G401.6 (cell line): ENCODE measurements around the gene ITIH6.

Source experiments
- FAIRE-seq: peaks from 2 replicates; lab custom pipeline; 2012; peaks lifted over from hg19 to GRCh38; lab: Jason Lieb, UNC

Gene ITIH6

DNA sequence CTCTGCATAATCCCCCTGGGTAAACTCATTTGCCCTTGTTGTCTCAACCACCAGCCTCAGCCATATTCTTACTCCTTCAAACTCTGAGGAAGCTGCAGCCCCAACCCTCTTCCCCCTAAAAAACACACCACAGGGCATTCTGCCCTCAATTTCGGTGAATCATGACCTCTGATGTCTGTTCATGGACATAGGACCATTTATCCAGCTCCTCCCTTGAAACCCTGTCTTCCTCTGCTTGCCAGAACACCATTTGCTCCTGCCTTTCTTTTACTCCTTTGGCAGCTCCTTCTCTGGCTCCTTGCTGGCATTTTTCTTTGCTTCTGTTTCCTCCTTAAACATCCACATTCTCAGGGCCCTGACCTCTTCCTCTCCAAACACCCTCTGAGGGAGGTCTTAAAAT, 87.1 kb downstream of the ITIH6 start:
- no peak for FAIRE-seq

- no peak for FAIRE-seq
Observed at GRCh38 chrX:54708404-54708803, 89.7 kb downstream of the ITIH6 start.
